NCI-H2171 treated with DMSO at 0.1 percent for 48 hours (cell line): ENCODE measurements around the gene OR52A1.
"Not testable (repeated sequence)": the region's sequence is repeated elsewhere in the genome, so short reads cannot be mapped to it uniquely, and the experiment has no call there.

Experiments
- DNase-seq: peaks from one replicate; lab custom pipeline; 2025; lab: John Stamatoyannopoulos, UW

Gene OR52A1

DNA sequence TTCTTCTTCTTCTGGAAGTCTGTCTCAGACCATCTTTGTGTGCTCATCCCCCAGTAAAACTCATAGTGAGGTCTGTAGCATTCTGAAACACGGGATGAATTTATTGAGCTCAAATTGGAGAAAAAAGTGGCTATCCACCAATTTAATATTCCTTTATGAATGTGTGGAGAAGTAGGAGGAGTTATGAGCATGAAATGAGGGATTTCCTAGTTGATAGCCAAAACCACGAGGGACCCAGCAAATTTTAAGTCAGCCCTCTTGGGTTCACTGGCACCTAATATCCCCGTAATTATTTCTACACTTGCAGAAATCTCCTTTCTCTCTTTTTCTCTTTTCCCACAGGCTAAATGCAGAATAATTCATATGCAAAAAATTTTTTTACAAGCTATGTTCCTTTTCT is at the start of gene OR52A1:
Gene OR52A1 (minus strand): TSS at position 101 of the 400 bp plus-strand sequence. CDS start 2,388 bp downstream, outside the sequence.
- DNase-seq = no peak

DNA sequence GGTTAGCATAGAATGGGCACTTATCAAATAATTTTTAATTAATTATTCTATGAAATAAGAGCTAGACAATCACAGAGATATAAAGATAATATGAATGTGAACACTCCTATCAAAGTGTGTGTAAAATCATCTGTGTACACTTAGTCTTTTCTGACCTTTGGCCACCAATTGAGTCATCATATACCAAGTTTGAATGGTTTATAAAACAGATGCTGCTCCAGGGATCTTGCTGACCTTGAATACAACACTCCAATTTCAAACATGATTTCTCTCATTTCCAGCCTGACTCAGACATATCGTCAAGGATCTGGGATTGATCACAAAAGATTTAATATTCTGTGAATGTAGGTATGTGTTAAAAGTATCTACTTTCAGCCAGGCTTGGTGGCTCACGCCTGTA is 48.8 kb upstream of the OR52A1 start:
- no peak for DNase-seq

DNA sequence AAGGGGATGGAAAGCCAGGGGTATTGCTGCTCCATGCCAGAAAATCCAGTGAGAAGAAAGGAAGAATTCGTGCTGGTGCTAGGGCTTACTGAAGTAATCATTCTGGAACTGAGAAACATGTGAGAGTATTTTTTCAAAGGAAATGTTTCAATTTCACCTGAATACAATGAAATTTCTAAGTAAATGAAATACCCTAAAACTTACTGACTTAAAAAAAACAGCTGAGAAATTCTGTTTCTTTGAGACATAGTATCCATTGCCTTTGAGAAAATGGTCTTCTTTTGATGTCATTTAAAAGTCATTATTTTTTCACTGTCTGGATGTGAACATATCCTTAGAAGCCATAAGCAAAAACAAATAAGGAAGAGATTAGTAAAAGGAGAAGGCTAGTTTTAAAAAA is 46.0 kb upstream of the OR52A1 start, which contains the start of gene OR51V1:
Gene OR51V1 (minus strand): TSS at position 101 of the 400 bp plus-strand sequence. CDS start 0 bp downstream, at position 101.
- DNase-seq = no peak

GRCh38 chr11:5198285-5198684 is 43.7 kb upstream of the OR52A1 start:
- no peak for DNase-seq

DNA sequence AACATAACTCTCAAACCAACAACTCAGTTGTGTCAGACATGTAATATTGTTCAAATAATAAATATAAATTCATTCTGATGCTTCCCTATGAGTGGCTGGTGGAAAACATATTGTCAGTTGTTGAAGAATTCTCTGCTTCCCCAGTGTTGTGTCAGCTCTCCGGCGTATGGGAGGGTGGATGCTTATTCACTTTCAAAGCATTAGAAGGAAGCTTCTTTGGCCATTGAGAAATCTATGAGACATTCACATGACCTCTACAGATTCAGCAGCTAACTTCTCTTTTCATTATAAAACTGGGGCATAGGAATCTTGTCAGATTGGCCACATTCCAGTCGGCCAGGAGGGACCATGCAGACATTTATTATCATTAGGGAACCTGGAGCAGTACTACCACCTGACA is 43.0 kb upstream of the OR52A1 start:
- no peak for DNase-seq

- DNase-seq = no peak
Measured at GRCh38 chr11:5196731-5197130, 42.2 kb upstream of the OR52A1 start.

DNA sequence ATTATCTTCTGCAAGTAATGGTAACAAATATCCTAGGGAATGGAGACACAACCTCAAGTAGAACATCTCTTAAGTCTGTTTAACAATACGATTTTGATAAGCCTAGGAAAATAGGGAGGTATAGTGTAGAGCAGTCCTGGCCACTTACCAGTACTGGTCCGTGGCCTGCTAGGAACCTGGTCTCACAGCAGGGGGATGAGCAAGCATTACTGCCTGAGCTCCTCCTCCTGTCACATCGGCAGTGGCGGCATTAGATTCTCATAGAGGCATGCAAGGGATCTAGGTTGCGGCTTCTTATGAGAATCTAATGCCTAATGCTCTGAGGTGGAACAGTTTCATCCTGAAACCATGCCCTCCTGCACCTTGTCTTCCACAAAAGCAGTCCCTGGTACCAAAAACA is 41.5 kb upstream of the OR52A1 start:
- no peak for DNase-seq

DNA sequence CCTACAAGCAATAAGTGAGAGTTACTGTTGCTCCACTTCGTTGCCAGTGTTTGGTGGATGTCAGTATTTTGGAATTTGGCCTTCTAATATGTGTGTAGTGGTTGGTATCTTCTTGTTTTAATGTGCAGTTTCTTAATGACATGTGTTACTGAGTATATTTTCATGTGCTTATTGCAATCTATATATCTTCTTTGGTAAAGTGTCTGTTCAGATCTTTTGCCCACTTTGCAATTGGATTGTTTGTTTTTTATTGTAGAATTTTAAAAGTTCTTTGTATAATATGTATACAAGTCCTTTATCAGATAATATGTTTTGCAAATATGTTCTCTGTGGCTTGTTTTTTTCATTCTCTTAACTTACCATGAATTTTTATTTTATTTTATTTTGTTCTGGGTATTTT is 38.2 kb upstream of the OR52A1 start:
- no peak for DNase-seq

DNA sequence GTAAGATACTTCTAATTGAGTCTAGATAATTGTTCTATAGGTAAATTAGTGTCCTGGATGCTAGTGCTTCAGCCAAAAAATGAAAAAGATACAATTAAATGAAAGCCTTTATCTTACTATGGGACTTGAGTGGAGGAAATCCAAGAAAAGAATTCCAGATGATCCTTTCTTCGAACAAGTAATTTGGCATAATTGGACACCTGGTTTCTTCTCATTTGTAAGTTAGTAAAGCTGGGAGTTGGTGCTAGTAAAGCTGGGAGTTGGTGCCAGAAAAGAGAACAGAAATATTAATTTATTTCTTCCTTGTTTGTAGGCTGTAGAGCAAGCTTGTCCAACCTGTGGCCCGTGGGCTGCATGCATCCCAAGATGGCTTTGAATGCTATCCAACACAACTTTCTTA is 33.6 kb upstream of the OR52A1 start:
- no peak for DNase-seq

DNA sequence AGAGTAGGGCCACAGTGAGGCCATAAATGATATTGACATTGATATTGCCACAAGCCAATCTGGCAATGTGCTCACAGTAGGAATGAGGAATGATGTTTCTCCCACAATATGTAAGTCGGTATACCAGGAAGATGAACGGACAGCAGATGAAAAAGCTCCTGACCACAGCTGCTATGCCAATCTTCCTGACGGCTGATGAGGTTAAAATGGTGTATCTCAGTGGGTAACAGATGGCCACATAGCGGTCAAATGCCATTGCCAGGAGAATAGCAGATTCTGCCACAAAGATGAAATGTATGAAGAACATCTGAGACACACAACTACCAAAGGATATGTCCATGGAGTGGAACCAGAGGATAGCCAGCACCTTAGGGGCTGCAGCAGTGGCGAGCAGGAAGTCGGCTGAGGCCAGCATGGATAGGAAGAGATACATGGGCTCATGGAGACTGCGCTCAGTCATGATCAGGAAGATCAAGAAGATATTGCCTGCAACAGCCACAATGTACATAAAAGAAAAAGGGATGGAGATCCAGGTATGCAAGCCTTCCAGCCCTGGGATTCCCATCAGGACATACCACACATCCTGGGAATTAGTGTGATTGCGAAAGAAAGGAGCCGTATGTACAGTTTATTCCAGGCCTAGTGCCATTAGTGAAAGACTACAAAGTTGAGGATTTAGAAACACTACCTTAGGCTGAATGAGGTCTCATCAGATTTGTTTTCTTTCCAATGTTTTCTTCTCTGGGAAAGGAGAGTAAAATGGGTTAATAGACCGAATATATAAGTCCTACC is 23.7 kb upstream of the OR52A1 start:
- no peak for DNase-seq

DNA sequence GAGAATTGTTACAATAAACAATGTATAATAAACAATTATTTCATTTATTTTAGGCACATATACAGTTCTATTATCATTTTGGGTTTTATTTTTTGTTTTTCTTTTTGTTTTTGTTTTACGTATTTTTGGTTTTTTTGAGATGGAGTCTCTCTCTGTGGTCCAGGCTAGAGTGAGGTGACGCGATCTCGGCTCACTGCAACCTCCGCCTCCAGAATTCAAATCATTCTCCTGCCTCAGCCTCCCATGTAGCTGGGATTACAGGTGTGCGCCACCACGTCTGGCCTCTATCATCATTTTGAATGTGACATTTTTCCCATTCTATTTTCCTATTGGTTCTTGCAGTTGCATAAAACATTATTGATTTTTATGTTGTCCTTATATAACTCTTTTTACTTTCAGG is 20.4 kb upstream of the OR52A1 start:
- DNase-seq = no peak

- no peak for DNase-seq
Measured at GRCh38 chr11:5171856-5172255, 17.3 kb upstream of the OR52A1 start.

- not testable (repeated sequence) for DNase-seq
Measured at GRCh38 chr11:5165898-5166297, 11.3 kb upstream of the OR52A1 start.

GRCh38 chr11:5164807-5165206 is 10.2 kb upstream of the OR52A1 start:
- DNase-seq = not testable (repeated sequence)

DNA sequence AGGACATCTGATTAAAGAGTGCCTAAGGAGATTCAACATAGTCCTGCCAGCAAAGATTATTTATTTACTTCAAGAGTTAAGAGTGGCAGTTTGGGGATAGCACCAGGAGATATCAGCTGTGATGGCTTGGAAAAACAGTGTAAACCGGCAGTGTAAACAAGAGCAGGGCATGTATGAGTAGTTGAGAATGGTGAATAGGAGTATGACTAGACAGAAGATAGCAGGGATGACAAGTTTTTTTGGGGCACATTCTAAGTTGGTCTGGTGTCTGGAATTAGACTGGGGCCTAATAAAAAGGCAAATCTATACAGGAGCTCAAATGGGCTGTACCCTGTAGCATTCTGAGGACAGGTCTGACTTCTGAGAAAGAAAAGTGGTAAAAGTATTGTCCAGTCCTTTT is 6.5 kb upstream of the OR52A1 start:
- DNase-seq = not testable (repeated sequence)

GRCh38 chr11:5160217-5160616 is 5.7 kb upstream of the OR52A1 start:
- not testable (repeated sequence) for DNase-seq

DNA sequence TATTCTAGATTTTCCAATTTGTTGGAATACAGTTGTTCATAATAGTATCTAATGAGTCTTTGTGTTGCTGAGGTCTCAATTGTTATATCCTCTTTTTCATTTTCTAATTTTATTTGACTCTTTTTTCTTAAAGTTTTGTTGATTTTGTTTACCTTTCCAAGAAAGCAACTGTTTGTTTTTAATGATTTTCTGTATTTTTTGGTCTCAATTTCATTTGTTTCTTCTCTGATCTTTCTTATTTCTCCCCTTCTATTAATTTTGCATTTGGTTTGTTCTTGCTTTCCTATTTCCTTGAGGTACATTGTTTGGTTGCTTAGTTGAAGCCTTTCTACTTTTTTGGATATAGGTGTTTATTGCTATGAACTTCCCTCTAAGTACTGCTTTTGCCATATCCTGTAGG is 5.2 kb upstream of the OR52A1 start:
- DNase-seq = no peak

- no peak for DNase-seq
Measured at GRCh38 chr11:5153574-5154431, 754 bp downstream of the OR52A1 start.

GRCh38 chr11:5151713-5152153 is 2.8 kb downstream of the OR52A1 start:
- no peak for DNase-seq

GRCh38 chr11:5144206-5144605 is 10.4 kb downstream of the OR52A1 start:
- DNase-seq = not testable (repeated sequence)

- DNase-seq = no peak
Measured at GRCh38 chr11:5137996-5138395, 16.6 kb downstream of the OR52A1 start, which contains the start of gene OR52A5. OR52A5 (minus strand) TSS chr11:5138356; CDS start chr11:5132642, 5,714 bp downstream.

GRCh38 chr11:5137014-5137413 is 17.5 kb downstream of the OR52A1 start:
- no peak for DNase-seq

- DNase-seq = no peak
Measured at GRCh38 chr11:5136261-5136660, 18.3 kb downstream of the OR52A1 start.
